VCaP (cell line): Measurements from ENCODE around the gene XYLT1.

Source experiments
- H3K27ac ChIP-seq: fragments of 450-650 bp; 2 replicates; pipeline ENCODE4 v1.5.1; 2017
- CTCF ChIP-seq: fragments of 450-650 bp; conservative IDR thresholded peaks from 2 replicates; pipeline ENCODE4 v1.5.1; 2017; ENCODE audit warnings: mild to moderate bottlenecking, moderate library complexity

Gene XYLT1

GRCh38 chr16:17133851-17134250 lies 336.9 kb downstream of the XYLT1 start:
- no peak overlapping the region for H3K27ac ChIP-seq
- no peak for TF ChIP-seq CTCF

- no peak overlapping the region for H3K27ac ChIP-seq
Measured at GRCh38 chr16:17131351-17131750, 339.4 kb downstream of the XYLT1 start.

GRCh38 chr16:17130733-17131132 lies 340.0 kb downstream of the XYLT1 start:
- TF ChIP-seq CTCF, result no peak

More at GRCh38 chr16:17131351-17131750, 339.4 kb downstream of the XYLT1 start:
- no peak for TF ChIP-seq CTCF

GRCh38 chr16:17129971-17130370 lies 340.8 kb downstream of the XYLT1 start:
- no peak overlapping the region for H3K27ac ChIP-seq

More at GRCh38 chr16:17130733-17131132, 340.0 kb downstream of the XYLT1 start:
- H3K27ac ChIP-seq, result no peak overlapping the region

GRCh38 chr16:17128791-17129190 lies 342.0 kb downstream of the XYLT1 start:
- TF ChIP-seq CTCF, result no peak
- H3K27ac ChIP-seq, result no peak overlapping the region

More at GRCh38 chr16:17129971-17130370, 340.8 kb downstream of the XYLT1 start:
- TF ChIP-seq CTCF, result no peak

- TF ChIP-seq CTCF, result no peak
- H3K27ac ChIP-seq, result no peak overlapping the region
Measured at GRCh38 chr16:17126156-17126555, 344.6 kb downstream of the XYLT1 start.

- H3K27ac ChIP-seq, result no peak overlapping the region
- no peak for TF ChIP-seq CTCF
Measured at GRCh38 chr16:17125671-17126070, 345.1 kb downstream of the XYLT1 start.
